ENCODE measurements around the gene ZSCAN22. TPM values are rescaled to one million over a fixed set of nuclear protein-coding genes. Genes with fewer than 3 reads are reported as not detected.
"Not testable (repeated sequence)": the region's sequence is repeated elsewhere in the genome, so short reads cannot be mapped to it uniquely, and the experiment has no call there.

Gene ZSCAN22
- total and polyA plus RNA-seq, 8 donors = 0.65 to 2.5 (median 1.2) TPM

DNA sequence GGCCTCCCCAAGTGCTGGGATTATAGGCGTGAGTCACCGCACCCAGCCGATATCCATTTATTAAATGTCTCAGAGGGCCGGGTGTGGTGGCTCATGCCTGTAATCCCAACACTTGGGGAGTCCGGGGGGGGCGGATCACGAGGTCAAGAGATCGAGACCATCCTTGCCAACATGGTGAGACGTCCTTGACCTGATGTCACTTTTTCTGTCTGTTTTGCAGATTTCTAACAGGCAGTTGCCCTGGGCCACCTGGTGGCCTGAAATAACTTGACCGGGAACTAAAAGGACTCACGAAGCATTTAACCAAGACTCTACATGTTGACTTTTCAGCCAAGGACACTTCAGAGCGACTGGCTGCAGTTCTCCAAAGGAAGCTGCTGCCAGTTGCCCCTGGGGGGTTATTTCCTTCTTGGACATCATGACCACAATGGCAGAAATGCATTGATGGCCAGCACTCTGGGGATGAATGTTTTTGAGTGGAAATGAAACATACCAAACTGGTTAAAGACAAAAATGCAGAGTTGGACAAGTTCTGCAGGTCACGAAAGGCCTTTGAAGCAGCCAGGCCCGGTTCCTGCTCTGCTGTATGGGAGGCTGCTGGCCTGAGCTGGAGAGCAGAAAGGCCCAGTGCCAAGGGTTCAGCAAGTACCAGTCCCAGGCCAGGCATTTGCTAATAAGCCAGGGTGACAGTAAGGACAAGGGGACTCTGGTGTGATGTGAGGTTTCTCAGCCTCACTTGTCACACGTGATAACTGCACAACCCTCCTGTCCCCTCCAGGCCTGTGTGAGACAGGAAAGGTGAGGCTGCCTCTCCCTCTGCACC is 45.7 kb downstream of the ZSCAN22 start:
- Histone ChIP-seq H3K27ac (no peak overlapping the region), H3K36me3 (no peaks in the 10 kb centered on the region), H3K9me3 (no peaks in the 10 kb centered on the region), H3K4me1 (no peaks in the 10 kb centered on the region), H3K27me3 (no peaks in the 10 kb centered on the region), H3K4me3 (no peak overlapping the region)
- 60 to 68% methylated on average over 15 of the region's 15 CpGs for WGBS, 2 donors
- DNase-seq = peak in 2 of 6 donors; percentile 15 to 32
- no peak for ATAC-seq
- intact Hi-C loops (cut with DNase I) = no loop called here
- FAIRE-seq = no peak
- TF ChIP-seq CTCF (IDR thresholded peaks at IDR 0.05) = no peak

- Histone ChIP-seq H3K9me3 (no peaks in the 10 kb centered on the region), H3K4me1 (no peaks in the 10 kb centered on the region), H3K36me3 (no peaks in the 10 kb centered on the region), H3K27me3 (no peaks in the 10 kb centered on the region), H3K4me3 (no peak overlapping the region), H3K27ac (no peak overlapping the region)
- no peak for ATAC-seq
- no peak for DNase-seq
- FAIRE-seq = no peak
- TF ChIP-seq CTCF (IDR thresholded peaks at IDR 0.05) = no peak
- intact Hi-C loops (cut with DNase I) = no loop called here
- WGBS, 2 donors = 90 to 93% methylated on average over 4 of the region's 4 CpGs
Observed at GRCh38 chr19:58374200-58374599, 47.4 kb downstream of the ZSCAN22 start.

GRCh38 chr19:58376724-58377123 is 49.9 kb downstream of the ZSCAN22 start:
- WGBS, 2 donors = 70 to 95% methylated on average over 5 to 7 of the region's 7 CpGs
- H3K27me3 ChIP-seq; intact Hi-C loops (cut with DNase I); ATAC-seq; H3K36me3 ChIP-seq; DNase-seq; FAIRE-seq; H3K9me3 ChIP-seq; H3K27ac ChIP-seq; H3K4me3 ChIP-seq: not testable (repeated sequence)
- peaks cover 0 to 10% (median 4%) of the 10 kb centered on the region in 3 donors for H3K4me1 ChIP-seq

DNA sequence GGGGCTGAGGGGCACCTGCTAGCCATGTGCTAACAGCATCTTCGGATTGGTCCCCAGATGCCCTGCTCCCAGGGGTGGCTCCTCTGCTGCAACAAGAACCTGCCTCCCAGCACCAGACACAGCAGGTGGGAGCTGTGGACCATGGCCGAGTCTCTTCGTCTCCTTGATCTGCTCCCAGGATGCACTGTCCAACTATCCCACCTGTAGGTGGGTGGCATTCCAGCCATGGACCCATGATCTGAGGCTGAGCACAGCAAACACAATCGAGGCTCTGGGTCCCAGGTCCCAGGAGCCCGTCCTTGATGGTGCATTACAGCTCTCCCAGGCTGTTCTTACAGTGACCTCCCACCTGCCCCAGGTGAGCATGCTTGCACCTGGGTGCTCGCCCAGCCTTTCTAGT is 52.5 kb downstream of the ZSCAN22 start:
- ATAC-seq (no peak), DNase-seq (peak in 3 of 6 donors; percentile 30 to 58 (median 34)), FAIRE-seq (no peak)
- no peak for TF ChIP-seq CTCF (IDR thresholded peaks at IDR 0.05)
- intact Hi-C loops (cut with DNase I) = no loop called here
- H3K27me3 ChIP-seq = no peaks in the 10 kb centered on the region
- 84 to 94% methylated on average over 6 of the region's 6 CpGs for WGBS, 2 donors
- no peaks in the 10 kb centered on the region for H3K36me3 ChIP-seq
- H3K27ac ChIP-seq = no peak overlapping the region
- H3K9me3 ChIP-seq = no peaks in the 10 kb centered on the region
- peaks cover 0 to 14% (median 4%) of the 10 kb centered on the region in 3 donors for H3K4me1 ChIP-seq
- H3K4me3 ChIP-seq = no peak overlapping the region

DNA sequence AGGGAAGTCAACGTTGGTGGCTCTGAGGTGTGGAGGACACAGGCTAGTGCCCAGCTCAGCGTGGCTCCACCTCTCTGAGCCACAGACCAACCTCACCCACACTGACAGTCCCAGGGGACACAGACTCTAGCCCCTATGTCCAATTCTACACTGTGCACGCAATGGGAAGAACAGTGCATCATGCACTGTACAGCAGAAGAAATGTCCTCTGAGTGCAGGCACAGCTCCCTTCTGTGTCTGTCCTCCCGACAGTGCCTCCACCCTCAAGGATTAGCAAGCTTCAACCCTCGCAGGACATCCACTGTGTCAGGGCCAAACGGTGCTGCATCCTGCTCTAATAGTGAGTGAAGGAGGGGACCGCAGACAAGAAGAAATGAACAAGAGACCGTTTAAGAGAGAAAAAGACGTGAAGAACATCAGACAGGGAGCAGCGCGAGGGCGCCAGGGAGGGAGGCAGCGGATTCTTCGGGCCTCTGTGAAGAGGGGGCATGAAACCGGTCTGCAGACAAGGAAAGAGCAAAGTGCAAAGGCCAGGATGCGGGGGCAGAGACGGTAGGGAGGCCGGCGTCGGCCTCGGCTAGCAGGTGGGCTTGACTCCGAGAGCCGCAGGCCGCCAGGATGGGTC is 53.4 kb downstream of the ZSCAN22 start:
- FAIRE-seq = no peak

More for the DNA sequence above, 53.4 kb downstream of the ZSCAN22 start:
- Histone ChIP-seq H3K4me1 (peaks cover 0 to 18% (median 4%) of the 10 kb centered on the region in 3 donors), H3K36me3 (no peaks in the 10 kb centered on the region), H3K27me3 (no peaks in the 10 kb centered on the region), H3K4me3 (peak overlapping the region; percentile 41 to 93 (median 80)), H3K27ac (peak overlapping the region; percentile 74 to 95 (median 88)), H3K9me3 (no peaks in the 10 kb centered on the region)
- intact Hi-C loops (cut with DNase I) = no loop called here
- WGBS, 2 donors = 5 to 6% methylated on average over 23 to 24 of the region's 24 CpGs
- ATAC-seq = no peak
- no peak for TF ChIP-seq CTCF (IDR thresholded peaks at IDR 0.05)
- no peak for DNase-seq

Measured in pancreas (tissue), 10 donors.